B cell (primary cell): ENCODE measurements around the gene TAF4. TPM values are rescaled to one million over a fixed set of nuclear protein-coding genes. Genes with fewer than 3 reads are reported as not detected.

Source experiments
- ATAC-seq: fragments of 200-7000 bp; cut with Tn5 transposase; one replicate; pipeline ENCODE4 v1.10.0; 2021; ENCODE audit warnings: low read depth, mild to moderate bottlenecking, moderate number of reproducible peaks, moderate library complexity
- CTCF ChIA-PET: fragments of 350-600 bp; sonication (Branson Sonifier 250); formaldehyde crosslinking; loops from one replicate; lab custom pipeline; 2021; ENCODE audit warnings: antibody characterized with exemption, inconsistent platforms; lab: Charles Lee
- POLR2A ChIA-PET: fragments of 350-600 bp; sonication (Branson Sonifier 250); formaldehyde crosslinking; loops from one replicate; lab custom pipeline; 2021; ENCODE audit warnings: antibody characterized with exemption; lab: Charles Lee
- DNase-seq: peaks from one replicate; pipeline ENCODE4 v3.0.0; 2013
- H2AFZ ChIP-seq: 2 replicates; pipeline ENCODE4 v1.6.1; 2012; ENCODE audit warnings: mild to moderate bottlenecking, low read depth, low read length; ENCODE audit not compliant: insufficient read depth, poor library complexity, severe bottlenecking
- H3K27ac ChIP-seq, 2 donors: 1 replicate in 1 of 2; 2 replicates in 1 of 2; pipeline ENCODE4 v1.5.1; 2012 to 2013; ENCODE audit warnings: low read length in 2 of 2, mild to moderate bottlenecking in 2 of 2, moderate library complexity in 1 of 2
- H3K27me3 ChIP-seq, 4 experiments: fragments of 200-600 bp in 1 of 4; sonication (generic) in 1 of 4; replicated peaks in 1 of 4; 1 replicate in 2 of 4; 2 replicates in 2 of 4; pipeline versions ENCODE4 v1.6.1 to v1.7.0; 2013 to 2016; ENCODE audit warnings: low read length in 3 of 4, mild to moderate bottlenecking in 2 of 4, mixed read lengths in 1 of 4, moderate library complexity in 1 of 4; ENCODE audit not compliant: insufficient read depth in 4 of 4, control insufficient read depth in 3 of 4; ENCODE audit errors: control extremely low read depth in 1 of 4
- H3K36me3 ChIP-seq, 2 experiments: replicated peaks in 1 of 2; 1 replicate in 1 of 2; 2 replicates in 1 of 2; pipeline versions ENCODE4 v1.6.1 to v1.7.1; 2013; ENCODE audit warnings: low read length in 1 of 2; ENCODE audit not compliant: insufficient read depth in 2 of 2, control insufficient read depth in 1 of 2; ENCODE audit errors: control extremely low read depth in 1 of 2, extremely low read depth in 1 of 2
- H3K4me1 ChIP-seq, 2 donors: fragments of 200-600 bp in 1 of 2; sonication (generic) in 1 of 2; 1 replicate in 1 of 2; 2 replicates in 1 of 2; pipeline versions ENCODE4 v1.5.1 to v1.6.1; 2013 to 2017; ENCODE audit warnings: low read length in 2 of 2; ENCODE audit not compliant: control insufficient read depth in 2 of 2, insufficient read depth in 2 of 2
- H3K4me2 ChIP-seq: replicated peaks from 2 replicates; pipeline ENCODE3; 2012; ENCODE audit warnings: mild to moderate bottlenecking, low read depth, low read length; ENCODE audit not compliant: poor library complexity, severe bottlenecking
- H3K4me3 ChIP-seq, 5 experiments: fragments of 200-600 bp in 1 of 5; sonication (generic) in 1 of 5; 1 replicate in 3 of 5; 2 replicates in 2 of 5; pipeline versions ENCODE4 v1.5.1 to v1.7.0; 2011 to 2016; ENCODE audit warnings: low read length in 4 of 5, mild to moderate bottlenecking in 4 of 5, low read depth in 2 of 5, control low read depth in 1 of 5, moderate library complexity in 1 of 5; ENCODE audit not compliant: insufficient read depth in 1 of 5; ENCODE audit errors: control extremely low read depth in 1 of 5, extremely low read depth in 1 of 5
- H3K79me2 ChIP-seq: fragments of 200-600 bp; sonication (generic); one replicate; pipeline ENCODE4 v1.6.0; 2016; ENCODE audit warnings: low read length; ENCODE audit not compliant: control insufficient read depth, insufficient read depth
- H3K9ac ChIP-seq: fragments of 200-600 bp; sonication (generic); 2 replicates; pipeline ENCODE4 v1.6.1; 2017; ENCODE audit warnings: mild to moderate bottlenecking, low read length, moderate library complexity
- H3K9me3 ChIP-seq, 3 donors: one replicate each; pipeline versions ENCODE4 v1.6.1 to v1.7.1; 2013; ENCODE audit warnings: low read length in 2 of 3; ENCODE audit not compliant: control insufficient read depth in 2 of 3, insufficient read depth in 1 of 3; ENCODE audit errors: control extremely low read depth in 1 of 3
- H4K20me1 ChIP-seq: 2 replicates; pipeline ENCODE4 v1.6.0; 2012; ENCODE audit warnings: mild to moderate bottlenecking, low read length; ENCODE audit not compliant: insufficient read depth, control insufficient read depth, poor library complexity, severe bottlenecking
- H3K27ac Mint-ChIP-seq: one replicate; pipeline ENCODE4 v1.8.0; 2021; ENCODE audit warnings: mixed read lengths
- H3K27me3 Mint-ChIP-seq: one replicate; pipeline ENCODE4 v1.8.0; 2021; ENCODE audit warnings: mixed read lengths
- H3K4me1 Mint-ChIP-seq: one replicate; pipeline ENCODE4 v1.8.0; 2021; ENCODE audit warnings: mixed read lengths
- H3K4me3 Mint-ChIP-seq: one replicate; pipeline ENCODE4 v1.8.0; 2021; ENCODE audit warnings: mixed read lengths
- H3K9me3 Mint-ChIP-seq: one replicate; pipeline ENCODE4 v1.8.0; 2022; ENCODE audit warnings: mixed read lengths; ENCODE audit not compliant: insufficient read depth
- EZH2 ChIP-seq: IDR thresholded peaks from 2 replicates; pipeline ENCODE4 v1.6.1; 2012; ENCODE audit warnings: borderline replicate concordance, low read depth, mild to moderate bottlenecking, moderate library complexity, low read length; ENCODE audit not compliant: insufficient read depth, poor library complexity, severe bottlenecking
- WGBS: methylation state at CpG from one replicate; pipeline ENCODE4 v1.1.5; 2013; ENCODE audit warnings: missing lambda C conversion rate; ENCODE audit not compliant: insufficient coverage; 5-methylcytosine and 5-hydroxymethylcytosine counted together
- intact Hi-C: fragments of 100-400 bp; cut with micrococcal nuclease; formaldehyde crosslinking; loops from one replicate; pipeline ENCODE4 v1.10.0; 2022
- polyA plus RNA-seq: library from polyadenylated mRNA; depleted of rRNA; stranded (reverse); fragments of >200 nt; gene quantifications from 2 replicates; pipeline ENCODE4 v1.2.3, GENCODE V29; 2012
- total RNA-seq, 2 donors: library from RNA; stranded (reverse); fragments of 120-200 nt in 1 of 2; gene quantifications; 1 replicate in 1 of 2; 2 replicates in 1 of 2; pipeline versions ENCODE4 v1.2.3 to v1.2.4, GENCODE V29; 2013 to 2022
- TF ChIP-seq, protein P1 (sequence below): fragments of 200-600 bp; IDR thresholded peaks from one replicate; pipeline ENCODE4 v1.8.0; 2022; ENCODE audit warnings: antibody characterized with exemption, mild to moderate bottlenecking

The TAF4 gene
- total and polyA plus RNA-seq, 2 donors (not counting 1 experiment from before 2014, with no cell fraction given): 13.9 to 39.5 TPM

- no peaks in the 10 kb centered on the region for H4K20me1 ChIP-seq
- CTCF ChIA-PET: no interaction called here
- no peaks in the 10 kb centered on the region for H3K79me2 ChIP-seq
- no peaks in the 10 kb centered on the region for H3K4me1 Mint-ChIP-seq
- H3K27ac Mint-ChIP-seq: no peak overlapping the region
- no peak overlapping the region for H3K4me2 ChIP-seq
- no peak overlapping the region for H2AFZ ChIP-seq
- TF ChIP-seq, protein P1, sequence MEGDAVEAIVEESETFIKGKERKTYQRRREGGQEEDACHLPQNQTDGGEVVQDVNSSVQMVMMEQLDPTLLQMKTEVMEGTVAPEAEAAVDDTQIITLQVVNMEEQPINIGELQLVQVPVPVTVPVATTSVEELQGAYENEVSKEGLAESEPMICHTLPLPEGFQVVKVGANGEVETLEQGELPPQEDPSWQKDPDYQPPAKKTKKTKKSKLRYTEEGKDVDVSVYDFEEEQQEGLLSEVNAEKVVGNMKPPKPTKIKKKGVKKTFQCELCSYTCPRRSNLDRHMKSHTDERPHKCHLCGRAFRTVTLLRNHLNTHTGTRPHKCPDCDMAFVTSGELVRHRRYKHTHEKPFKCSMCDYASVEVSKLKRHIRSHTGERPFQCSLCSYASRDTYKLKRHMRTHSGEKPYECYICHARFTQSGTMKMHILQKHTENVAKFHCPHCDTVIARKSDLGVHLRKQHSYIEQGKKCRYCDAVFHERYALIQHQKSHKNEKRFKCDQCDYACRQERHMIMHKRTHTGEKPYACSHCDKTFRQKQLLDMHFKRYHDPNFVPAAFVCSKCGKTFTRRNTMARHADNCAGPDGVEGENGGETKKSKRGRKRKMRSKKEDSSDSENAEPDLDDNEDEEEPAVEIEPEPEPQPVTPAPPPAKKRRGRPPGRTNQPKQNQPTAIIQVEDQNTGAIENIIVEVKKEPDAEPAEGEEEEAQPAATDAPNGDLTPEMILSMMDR: no peak
- no peak overlapping the region for H3K4me3 Mint-ChIP-seq
- H3K9ac ChIP-seq: no peak overlapping the region
- WGBS: 74% methylated on average over 5 of the region's 5 CpGs
- no peaks in the 10 kb centered on the region for H3K36me3 ChIP-seq
- DNase-seq: no peak
- peaks cover 3% of the 10 kb centered on the region for H3K9me3 Mint-ChIP-seq
- no peaks in the 10 kb centered on the region for H3K4me1 ChIP-seq
- POLR2A ChIA-PET: no interaction called here
- H3K9me3 ChIP-seq: peaks cover 0 to 28% (median 0%) of the 10 kb centered on the region in 3 donors
- H3K4me3 ChIP-seq: no peak overlapping the region
- H3K27me3 Mint-ChIP-seq: peaks cover 16% of the 10 kb centered on the region
- H3K27ac ChIP-seq: no peak overlapping the region
- intact Hi-C loops: no loop called here
- H3K27me3 ChIP-seq: peaks cover 0 to 5% (median 1%) of the 10 kb centered on the region in 4 experiments
- ATAC-seq: no peak
These were observed 17.6 kb upstream of the TAF4 start for GRCh38 chr20:62083312-62083711.

- POLR2A ChIA-PET: interaction anchor here (0.7 kb wide), 1 partner anchor 19 kb away, joined by 3 read pairs; no protein-coding TSS in a partner anchor
- peaks cover 0 to 5% (median 1%) of the 10 kb centered on the region in 4 experiments for H3K27me3 ChIP-seq
- H3K27me3 Mint-ChIP-seq: peaks cover 16% of the 10 kb centered on the region
- no peak for ATAC-seq
- no peak overlapping the region for H3K27ac ChIP-seq
- DNase-seq: no peak
- H3K27ac Mint-ChIP-seq: no peak overlapping the region
- WGBS: 71% methylated on average over 9 of the region's 15 CpGs
- no peaks in the 10 kb centered on the region for H4K20me1 ChIP-seq
- TF ChIP-seq, protein P1: no peak
- TF ChIP-seq EZH2: no peak
- no peaks in the 10 kb centered on the region for H3K36me3 ChIP-seq
- H2AFZ ChIP-seq: no peak overlapping the region
- H3K4me1 ChIP-seq: no peaks in the 10 kb centered on the region
- H3K4me2 ChIP-seq: no peak overlapping the region
- H3K79me2 ChIP-seq: no peaks in the 10 kb centered on the region
- CTCF ChIA-PET: no interaction called here
- no peak overlapping the region for H3K9ac ChIP-seq
- H3K4me3 Mint-ChIP-seq: no peak overlapping the region
- peaks cover 0 to 24% (median 7%) of the 10 kb centered on the region in 3 donors for H3K9me3 ChIP-seq
- no peak overlapping the region for H3K4me3 ChIP-seq
- H3K4me1 Mint-ChIP-seq: no peaks in the 10 kb centered on the region
- peaks cover 3% of the 10 kb centered on the region for H3K9me3 Mint-ChIP-seq
- intact Hi-C loops: no loop called here
These were observed 14.7 kb upstream of the TAF4 start for GRCh38 chr20:62080249-62080990.
